NCI-H2029 treated with DMSO at 0.1 percent for 48 hours (cell line): Measurements from ENCODE around the gene MTCL1.

ENCODE experiments used
- DNase-seq: peaks from one replicate; lab custom pipeline; 2025; lab: John Stamatoyannopoulos, UW

Gene MTCL1

DNA sequence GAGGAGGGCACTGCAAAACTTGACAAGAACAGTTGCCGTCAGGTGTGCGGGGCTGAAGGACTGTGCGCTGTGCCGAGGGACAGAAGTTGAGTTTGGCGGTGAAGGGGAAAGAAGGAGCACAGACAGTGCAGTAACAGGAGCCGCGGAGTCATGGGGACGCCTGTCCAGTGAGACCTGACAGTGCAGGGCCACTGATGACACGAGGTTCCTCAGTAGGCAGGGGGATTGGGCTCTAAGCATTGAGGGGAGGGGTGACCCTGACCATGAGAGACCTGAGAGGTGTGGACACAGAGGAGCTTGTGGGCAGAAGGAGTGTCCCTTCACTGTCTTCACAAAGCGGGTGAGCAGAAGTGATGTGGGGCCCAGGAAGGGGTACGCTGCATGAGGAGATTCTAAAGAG lies 104.8 kb downstream of the MTCL1 start:
- no peak for DNase-seq

DNA sequence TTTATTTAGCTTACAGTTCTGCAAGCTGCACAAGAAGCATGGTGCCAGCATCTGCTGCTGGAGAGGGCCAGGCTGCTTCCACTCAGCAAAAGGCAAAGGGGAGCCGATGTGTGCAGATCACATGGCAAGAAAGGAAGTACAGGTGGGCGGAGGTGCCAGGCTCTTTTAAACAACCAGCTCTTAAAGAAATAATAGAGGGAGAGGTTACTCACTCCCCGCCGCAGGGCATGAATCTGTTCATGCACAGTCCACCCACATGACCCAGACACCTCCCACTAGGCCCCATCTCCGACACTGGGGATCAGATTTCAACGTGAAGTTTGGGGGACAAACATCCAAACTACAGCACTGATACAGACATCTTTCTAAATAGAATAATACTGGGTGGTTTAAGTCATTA lies 105.8 kb downstream of the MTCL1 start:
- no peak for DNase-seq

DNA sequence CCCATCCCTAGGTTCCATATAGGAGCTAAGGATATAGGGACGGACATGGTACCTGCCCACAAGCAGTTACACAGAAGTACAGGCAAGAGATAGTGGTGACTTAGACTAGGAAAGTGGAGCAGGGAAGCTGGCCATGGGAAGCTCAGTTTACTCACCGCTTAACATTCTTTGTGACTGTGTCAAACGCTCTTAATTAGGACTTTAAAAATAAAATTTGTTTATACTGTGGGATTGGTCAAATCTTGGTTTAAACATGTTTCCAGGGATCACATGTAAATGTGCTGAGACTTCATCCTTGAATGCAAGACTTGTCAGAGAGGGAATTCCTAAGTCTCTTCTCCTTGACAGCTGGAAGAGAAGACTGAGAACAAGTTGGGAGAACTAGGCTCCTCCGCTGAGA lies 107.3 kb downstream of the MTCL1 start:
- no peak for DNase-seq

DNA sequence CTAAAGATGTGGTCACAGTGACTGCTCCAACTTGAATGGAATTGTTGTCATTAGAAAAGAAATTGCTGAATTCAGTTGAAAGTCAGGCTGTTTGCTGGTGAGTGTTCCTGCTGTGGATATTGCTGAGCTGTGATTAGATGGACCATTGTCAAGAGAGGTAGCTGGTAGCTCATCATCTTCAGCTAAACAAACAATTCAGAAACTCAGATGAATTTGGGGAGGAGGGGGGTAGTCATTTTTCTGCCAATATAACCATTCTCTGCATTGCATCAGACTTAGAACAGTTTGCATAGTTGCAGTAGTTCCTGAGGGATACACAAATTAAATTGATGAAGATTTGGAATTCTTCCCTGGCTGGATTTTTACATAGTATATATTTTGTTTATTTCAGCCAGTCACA lies 108.3 kb downstream of the MTCL1 start:
- DNase-seq: no peak

DNA sequence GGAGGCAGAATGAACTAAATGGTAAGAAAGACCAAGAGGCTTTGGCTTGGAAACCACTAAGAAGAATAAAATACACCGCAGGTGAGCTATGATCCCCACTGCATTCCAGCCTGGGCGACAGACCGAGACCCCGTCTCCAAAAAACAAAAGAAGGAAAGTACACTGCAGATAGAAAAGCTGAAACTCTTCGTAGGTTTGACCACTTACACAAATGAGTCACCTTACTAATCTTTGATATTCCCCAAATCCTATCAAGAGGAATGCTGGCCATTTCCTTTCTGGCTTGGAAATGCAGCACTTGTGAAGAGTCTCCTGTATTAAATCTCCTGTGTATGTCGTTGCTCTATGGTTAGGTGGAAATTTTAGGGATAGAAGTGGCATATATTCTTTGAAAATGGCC lies 108.8 kb downstream of the MTCL1 start:
- DNase-seq: no peak

DNA sequence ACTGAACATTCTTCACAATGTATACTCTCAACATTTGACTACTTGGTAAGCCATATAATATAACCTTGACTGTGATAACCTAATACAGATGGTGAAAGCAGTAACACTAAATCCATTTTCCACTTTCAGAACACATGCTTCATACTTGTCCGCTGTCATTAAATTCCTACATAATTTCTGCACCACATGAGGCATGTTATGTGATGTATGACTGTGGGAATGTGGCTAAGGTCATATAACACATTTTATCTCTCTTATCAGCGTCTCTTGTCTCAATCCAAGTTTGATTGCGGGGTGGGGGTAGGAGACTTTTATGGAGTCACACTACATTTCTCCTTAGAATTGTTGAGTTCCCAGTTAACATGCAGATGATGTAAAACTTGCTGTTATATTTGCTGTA lies 110.9 kb downstream of the MTCL1 start:
- DNase-seq: no peak

DNA sequence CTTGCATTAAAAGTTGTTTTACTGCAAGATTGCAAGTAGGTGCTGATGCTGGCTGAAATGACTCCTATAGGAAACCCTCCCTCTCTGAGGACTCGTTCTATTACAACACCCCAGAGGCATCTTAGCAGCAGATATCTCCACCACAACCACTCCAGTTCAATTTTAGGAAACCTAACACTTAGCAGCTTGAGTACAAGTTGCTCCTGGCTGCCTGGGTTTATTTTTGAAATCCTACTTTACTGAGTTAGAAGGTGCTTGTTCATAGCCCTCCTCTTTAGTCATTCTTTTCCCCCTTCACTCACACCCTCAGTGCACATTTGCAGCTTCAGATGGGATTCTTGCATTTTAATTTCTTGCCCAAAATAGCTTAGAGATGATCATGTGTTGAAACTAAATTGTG lies 111.5 kb downstream of the MTCL1 start:
- no peak for DNase-seq

DNA sequence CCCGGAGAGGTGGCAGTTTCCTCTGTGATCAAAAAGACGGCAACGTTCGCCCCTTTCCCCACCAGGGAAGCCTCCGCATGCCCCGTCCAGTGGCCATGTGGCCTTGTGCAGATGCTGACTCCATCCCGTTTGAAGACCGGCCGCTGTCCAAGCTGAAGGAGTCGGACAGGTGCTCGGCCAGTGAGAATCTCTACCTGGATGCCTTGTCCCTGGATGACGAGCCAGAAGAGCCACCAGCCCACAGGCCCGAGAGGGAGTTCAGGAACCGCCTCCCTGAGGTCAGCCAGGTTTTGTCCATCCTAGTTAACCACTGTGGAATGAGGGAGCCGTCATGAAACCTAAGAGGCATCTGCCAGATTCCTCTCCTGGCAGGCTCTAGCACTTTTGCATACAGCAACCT lies 113.6 kb downstream of the MTCL1 start:
- DNase-seq: no peak

DNA sequence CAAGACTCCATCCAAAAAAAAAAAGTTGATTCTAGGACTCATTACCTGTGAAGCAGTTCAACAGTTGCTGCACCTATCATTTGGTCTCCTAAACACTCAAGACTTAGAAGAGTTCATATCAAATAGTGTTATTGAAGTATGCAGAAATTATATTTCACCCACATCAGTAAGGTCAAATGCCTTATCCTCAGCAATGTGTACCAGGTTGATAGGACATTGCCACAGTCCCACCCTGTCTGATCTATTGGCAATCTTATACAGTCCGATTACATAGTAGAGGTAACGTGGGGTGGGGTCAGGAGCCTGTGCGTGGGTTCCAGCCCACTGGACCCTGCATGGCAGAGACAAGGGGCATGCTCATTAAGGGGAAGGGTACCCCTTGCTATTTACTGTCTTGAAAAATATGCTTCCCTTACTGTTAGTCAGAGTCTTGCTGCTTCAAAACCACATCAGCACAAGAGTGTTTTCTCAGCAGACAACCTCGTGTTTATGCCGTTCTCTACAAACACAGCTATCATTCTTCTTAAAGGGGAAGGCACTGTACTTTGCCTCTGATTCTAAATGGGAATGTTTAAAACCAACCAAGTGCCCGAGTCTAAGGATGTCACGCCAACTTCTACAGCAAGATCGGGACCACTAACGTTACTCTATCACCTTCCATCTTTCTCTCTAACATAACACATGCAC lies 115.2 kb downstream of the MTCL1 start:
- DNase-seq: no peak

DNA sequence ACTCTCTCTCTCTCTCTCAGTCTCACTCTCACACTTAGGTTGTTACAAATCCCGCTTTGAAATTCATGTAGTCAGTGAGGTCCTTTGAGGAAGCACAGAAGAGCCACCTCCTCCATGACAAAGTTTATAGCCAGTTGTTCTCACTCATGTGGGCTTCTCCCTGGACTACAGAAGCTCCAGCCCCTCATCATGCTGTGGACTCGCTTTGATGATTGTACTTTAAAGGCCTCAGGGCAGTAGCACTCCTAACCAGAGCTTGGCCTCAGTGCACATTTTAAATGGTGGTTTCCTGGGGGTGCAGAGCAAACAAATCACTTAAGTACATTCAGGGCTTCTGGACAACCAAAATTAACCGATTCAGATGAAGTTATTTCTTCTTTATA lies 115.7 kb downstream of the MTCL1 start:
- DNase-seq: no peak

DNA sequence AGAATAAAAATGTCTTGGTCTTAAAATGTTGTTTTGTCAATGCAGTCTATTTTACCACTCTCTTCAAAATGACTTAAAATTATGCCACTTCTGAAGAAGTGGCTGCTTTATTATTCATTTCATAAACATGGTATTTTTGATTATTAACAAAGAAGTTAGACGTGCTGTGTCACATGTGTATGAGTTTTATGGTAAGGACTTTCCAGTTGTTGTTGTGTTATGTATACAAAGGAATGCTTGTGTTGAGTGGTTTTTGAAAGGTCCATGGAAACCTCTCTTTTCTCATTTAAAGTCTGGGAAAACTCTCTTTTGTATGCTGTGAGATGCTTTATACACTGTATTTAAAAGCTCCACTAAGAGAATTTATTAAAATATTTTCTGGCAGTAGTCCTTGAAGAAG lies 116.2 kb downstream of the MTCL1 start:
- no peak for DNase-seq

DNA sequence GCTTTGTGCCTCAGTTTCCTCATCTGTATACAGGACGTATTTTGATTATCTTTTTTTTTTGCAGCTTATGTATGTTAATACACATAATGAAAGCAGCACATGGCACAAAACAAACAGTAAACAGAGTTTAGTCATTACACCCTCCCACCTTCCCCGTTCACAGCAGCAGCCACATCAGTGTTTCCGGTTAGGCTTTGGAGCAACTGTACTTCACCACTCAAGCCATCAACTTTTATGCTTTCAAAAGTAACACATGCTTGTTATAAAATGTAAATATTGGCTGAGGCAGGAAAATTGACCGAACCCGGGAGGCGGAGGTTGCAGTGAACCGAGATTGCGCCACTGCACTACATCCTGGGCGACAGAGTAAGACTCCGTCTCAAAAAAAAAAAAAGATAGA lies 117.3 kb downstream of the MTCL1 start:
- DNase-seq: no peak

DNA sequence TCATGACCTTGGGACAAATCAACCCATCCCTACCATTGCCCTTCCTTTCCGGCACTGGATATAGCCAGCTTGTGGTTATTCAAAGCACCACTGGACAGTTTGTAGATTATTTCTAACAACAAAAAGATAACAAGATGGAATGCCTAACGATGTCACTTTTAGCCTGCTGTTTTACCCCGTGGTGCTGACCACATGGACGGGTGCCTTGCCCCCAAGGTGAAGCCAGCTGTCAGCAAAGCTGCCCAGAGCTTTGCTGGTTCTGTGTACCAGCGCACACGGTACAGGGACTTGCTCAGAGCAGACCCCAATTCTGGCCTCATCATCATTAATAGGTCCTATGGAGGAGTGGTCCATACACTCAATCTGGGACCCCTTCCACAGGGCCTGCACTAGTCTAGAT lies 118.2 kb downstream of the MTCL1 start:
- DNase-seq: no peak

DNA sequence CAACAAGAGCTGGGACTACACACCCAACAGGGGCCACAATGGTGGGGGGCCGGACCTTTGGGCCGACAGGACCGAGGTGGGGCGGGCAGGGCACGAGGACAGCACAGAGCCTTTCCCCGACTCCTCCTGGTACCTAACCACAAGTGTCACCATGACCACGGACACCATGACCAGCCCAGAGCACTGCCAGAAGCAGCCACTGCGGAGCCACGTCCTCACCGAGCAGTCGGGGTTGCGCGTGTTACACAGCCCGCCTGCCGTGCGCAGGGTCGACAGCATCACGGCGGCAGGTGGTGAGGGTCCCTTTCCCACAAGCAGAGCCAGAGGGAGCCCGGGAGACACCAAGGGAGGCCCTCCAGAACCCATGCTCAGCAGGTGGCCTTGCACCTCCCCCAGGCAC lies 119.5 kb downstream of the MTCL1 start:
- no peak for DNase-seq

DNA sequence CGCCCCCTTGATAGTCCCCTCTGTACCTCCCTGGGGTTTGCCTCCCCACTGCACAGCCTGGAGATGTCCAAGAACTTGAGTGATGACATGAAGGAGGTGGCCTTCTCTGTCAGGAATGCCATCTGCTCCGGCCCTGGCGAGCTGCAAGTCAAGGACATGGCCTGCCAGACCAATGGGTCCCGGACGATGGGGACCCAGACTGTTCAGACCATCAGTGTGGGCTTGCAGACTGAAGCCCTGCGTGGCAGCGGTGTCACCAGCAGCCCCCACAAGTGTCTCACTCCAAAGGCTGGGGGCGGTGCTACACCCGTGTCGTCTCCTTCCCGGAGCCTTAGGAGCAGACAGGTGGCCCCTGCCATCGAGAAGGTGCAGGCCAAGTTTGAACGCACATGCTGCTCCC lies 119.9 kb downstream of the MTCL1 start:
- DNase-seq: no peak

DNA sequence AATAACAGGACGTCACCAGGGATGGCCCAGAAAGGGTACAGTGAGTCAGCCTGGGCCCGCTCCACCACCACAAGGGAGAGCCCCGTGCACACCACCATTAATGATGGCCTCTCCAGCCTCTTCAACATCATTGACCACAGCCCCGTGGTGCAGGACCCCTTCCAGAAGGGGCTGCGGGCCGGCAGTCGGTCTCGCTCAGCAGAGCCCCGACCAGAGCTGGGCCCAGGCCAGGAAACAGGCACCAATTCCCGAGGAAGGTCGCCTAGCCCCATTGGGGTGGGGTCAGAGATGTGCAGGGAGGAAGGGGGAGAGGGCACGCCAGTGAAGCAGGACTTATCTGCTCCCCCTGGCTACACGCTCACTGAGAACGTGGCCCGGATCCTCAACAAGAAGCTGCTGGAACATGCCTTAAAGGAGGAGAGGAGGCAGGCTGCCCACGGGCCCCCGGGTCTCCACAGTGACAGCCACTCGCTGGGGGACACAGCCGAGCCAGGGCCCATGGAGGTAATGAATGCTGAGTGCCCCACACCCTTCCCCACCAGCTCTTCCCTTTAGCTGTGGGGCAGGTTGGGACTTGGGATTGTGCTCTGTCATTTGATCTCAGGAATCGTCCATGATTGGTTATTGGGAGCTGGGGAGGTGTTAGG lies 120.5 kb downstream of the MTCL1 start:
- DNase-seq: no peak

DNA sequence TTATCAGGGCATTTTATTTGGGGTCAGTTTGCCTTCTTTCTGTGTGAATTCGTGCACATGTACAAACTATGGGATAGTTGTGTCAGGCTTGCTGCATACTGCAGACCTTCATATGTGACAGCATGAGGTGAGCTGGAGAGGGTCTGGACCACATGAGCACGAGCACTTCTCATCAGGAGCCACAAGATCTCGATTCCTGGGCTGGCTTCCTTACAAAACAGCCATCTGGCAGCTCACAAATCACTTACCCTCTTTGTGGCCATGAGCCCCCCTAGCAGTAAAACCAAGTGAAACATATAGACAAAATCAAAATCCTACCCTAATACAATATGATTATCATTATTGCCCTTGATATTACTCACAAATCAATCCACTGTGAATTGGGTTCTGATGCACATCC lies 121.2 kb downstream of the MTCL1 start:
- no peak for DNase-seq

DNA sequence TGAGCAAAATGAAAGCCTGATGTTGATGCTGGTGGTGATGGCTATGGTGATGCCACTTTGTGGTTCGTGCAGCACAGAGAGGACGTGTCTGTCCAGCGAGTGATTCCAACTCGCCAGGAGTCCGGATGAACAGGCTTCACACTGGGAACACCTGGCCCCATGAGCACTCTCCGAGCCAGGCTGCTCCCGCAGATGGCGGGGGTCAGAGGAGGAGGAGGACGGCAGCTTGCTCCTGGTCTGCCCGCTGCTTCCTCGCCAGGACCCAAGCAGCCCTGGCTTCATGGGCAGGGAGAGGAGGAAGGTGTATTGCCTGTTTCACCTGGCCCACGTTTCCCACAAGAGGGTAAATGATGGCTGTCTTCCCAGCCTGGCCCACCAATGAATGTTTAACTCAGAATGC lies 121.6 kb downstream of the MTCL1 start:
- DNase-seq: no peak

DNA sequence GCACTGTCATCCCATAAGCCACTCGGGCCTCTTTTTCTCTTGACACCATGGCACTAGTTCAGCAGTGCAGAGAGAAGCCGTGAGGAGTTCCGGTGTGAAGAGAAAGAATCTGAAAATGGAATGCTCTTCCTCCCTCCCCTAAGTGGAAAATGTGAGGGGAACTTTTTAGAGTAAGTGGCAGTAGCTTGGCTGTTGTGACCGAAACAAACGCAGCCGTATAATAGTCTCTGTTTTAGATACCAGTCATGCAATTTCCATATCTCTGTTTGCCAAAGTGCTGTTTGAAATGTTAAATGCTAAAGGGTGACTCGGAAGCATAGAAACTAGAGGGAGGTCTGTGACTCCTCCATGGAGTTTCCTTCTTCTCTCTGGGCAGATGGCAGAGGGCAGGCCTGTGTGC lies 122.9 kb downstream of the MTCL1 start:
- no peak for DNase-seq

DNA sequence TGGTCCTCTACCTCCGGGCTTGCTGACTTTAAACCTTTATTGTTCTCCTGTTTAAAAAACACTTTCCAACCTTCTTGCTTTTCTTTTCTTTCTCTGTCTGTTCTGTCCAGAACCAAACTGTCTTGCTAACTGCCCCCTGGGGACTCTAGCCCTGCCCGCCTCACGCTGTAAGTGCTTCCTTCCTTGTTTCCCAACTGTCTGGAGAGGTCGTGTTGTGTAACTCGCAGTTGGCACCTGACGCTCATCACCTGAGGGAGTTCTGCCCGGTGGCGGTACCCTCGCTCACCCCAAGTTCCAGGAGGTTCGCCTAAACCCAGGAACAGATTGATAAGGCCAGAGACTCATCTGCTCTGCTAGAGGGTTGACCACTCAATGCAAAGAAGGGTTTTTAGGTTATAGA lies 123.4 kb downstream of the MTCL1 start:
- DNase-seq: no peak

DNA sequence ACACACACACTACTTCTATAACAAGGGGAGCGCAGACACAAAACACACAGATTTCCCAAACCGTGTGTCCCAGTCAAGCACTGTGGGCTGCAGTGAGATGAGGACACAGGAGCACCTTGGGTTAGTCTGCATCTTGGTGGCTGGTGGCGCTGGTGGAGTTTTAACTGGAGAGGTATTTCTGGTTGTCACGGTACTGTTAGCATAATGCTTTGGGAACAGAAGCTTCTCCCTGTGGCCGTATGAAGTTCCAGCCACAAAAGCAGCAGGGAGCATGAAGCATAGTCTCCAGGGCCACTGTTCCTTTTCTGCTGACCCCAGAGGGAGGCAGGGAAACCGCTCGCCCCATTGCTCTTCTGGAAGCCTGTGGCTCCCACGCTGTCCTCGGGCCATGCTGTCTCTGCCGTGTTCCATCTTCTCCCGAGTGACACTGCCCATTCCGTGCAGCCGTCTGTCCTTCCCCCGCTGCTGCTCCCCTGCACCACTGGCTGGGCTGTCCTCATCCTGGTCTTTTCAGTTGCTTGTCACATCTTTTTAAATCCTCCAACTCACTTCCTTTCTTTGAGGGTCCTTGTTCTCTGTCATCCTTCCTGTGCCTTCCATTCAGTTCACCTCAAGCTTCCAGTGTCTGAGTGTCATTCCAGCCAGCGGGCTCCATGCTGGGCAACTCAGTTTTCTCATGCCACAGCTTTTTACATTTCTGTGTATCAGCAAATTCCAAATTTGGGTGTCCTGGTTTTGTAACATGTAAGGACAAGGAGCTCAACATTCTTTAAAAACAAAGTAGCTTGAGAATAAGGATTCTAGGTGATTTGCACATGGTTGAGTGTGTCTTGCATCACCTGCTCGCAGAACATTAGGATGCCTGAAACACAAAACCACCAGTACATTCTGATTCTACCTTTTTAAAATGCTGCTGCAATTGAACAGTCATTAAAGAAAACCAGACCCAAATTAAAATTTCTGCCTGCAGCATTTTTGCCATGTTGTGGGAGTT lies 125.0 kb downstream of the MTCL1 start:
- no peak for DNase-seq

DNA sequence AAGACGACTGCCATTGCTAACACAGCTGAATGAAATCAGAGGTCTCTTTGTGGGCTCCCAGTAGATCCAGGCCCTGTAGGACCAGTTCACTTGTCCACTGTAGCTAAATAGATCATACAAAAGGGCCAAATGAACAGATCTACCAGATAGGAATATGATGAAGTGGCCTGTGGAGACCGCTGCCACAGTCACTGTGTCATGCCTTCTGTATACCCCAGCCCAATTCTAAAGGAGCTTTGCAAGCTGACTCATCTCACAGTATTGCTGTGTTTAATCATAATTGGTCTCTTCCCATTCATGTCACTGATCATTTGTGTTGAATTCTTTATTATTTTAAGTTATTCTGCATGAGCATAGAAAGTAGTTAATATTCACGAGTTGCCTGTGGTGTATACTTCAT lies 125.8 kb downstream of the MTCL1 start:
- DNase-seq: no peak

DNA sequence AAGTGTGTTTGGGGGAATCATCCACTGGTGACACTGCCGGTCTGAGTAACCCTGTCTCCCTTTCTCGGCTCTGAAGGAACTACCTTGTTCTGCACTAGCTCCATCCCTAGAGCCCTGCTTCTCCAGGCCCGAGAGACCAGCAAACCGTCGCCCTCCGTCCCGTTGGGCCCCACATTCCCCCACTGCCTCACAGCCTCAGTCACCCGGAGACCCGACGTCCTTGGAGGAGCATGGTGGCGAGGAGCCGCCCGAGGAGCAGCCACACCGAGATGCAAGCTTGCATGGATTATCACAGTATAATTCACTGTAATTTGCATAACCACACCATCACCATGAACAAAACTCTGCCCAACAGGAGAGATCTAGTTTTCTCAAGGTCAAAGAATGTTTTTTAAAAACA lies 126.2 kb downstream of the MTCL1 start:
- no peak for DNase-seq
